Tibial artery (tissue), 4 donors: ENCODE data around the gene ASB2.

ENCODE experiments used
- DNase-seq, 2 donors: peaks; one replicate each; pipeline ENCODE4 v3.0.0-alpha.2; 2019
- H3K27ac ChIP-seq, 2 donors: fragments of 200-600 bp; sonication (generic) in 1 of 2; 1 replicate in 1 of 2; 2 replicates in 1 of 2; pipeline ENCODE4 v1.5.1; 2018 to 2019; ENCODE audit warnings: mild to moderate bottlenecking in 1 of 2
- H3K27me3 ChIP-seq, 2 donors: fragments of 200-600 bp; sonication (generic) in 1 of 2; one replicate each; pipeline versions ENCODE4 v1.5.1 to v1.6.0; 2016 to 2019
- H3K36me3 ChIP-seq, 3 donors: fragments of 200-600 bp; sonication (generic) in 2 of 3; one replicate each; pipeline ENCODE4 v1.5.1; 2016 to 2019; ENCODE audit warnings: mild to moderate bottlenecking in 2 of 3
- H3K4me1 ChIP-seq, 4 donors: fragments of 200-600 bp; sonication (generic) in 2 of 4; 1 replicate in 3 of 4; 2 replicates in 1 of 4; pipeline ENCODE4 v1.5.1; 2016 to 2019
- H3K4me3 ChIP-seq, 2 donors: fragments of 200-600 bp; sonication (generic) in 1 of 2; 1 replicate in 1 of 2; 2 replicates in 1 of 2; pipeline ENCODE4 v1.5.1; 2018 to 2019; ENCODE audit warnings: mild to moderate bottlenecking in 2 of 2
- H3K9me3 ChIP-seq, 3 donors: fragments of 200-600 bp; sonication (generic) in 1 of 3; one replicate each; pipeline ENCODE4 v1.5.1; 2016 to 2019
- intact Hi-C: fragments of 100-400 bp; cut with DNase I; formaldehyde crosslinking; loops from one replicate; pipeline ENCODE4 v1.15.0; 2023; ENCODE audit warnings: low total_unique reads
- TF ChIP-seq, protein P1 (sequence below), 2 experiments: fragments of 200-600 bp in 1 of 2; fragments of 450-650 bp in 1 of 2; IDR thresholded peaks; one replicate each; pipeline ENCODE4 v1.5.1; 2017 to 2019; ENCODE audit warnings: antibody characterized with exemption in 2 of 2, mild to moderate bottlenecking in 1 of 2, moderate library complexity in 1 of 2

The ASB2 gene

GRCh38 chr14:93980456-93981201, 4.3 kb upstream of the ASB2 start:
- Histone ChIP-seq H3K27ac (peak overlapping the region; percentile 89), H3K4me3 (no peak overlapping the region), H3K4me1 (peaks cover 0 to 56% (median 32%) of the 10 kb centered on the region in 4 donors), H3K9me3 (no peaks in the 10 kb centered on the region), H3K27me3 (no peaks in the 10 kb centered on the region), H3K36me3 (no peaks in the 10 kb centered on the region)
- TF ChIP-seq, protein P1, sequence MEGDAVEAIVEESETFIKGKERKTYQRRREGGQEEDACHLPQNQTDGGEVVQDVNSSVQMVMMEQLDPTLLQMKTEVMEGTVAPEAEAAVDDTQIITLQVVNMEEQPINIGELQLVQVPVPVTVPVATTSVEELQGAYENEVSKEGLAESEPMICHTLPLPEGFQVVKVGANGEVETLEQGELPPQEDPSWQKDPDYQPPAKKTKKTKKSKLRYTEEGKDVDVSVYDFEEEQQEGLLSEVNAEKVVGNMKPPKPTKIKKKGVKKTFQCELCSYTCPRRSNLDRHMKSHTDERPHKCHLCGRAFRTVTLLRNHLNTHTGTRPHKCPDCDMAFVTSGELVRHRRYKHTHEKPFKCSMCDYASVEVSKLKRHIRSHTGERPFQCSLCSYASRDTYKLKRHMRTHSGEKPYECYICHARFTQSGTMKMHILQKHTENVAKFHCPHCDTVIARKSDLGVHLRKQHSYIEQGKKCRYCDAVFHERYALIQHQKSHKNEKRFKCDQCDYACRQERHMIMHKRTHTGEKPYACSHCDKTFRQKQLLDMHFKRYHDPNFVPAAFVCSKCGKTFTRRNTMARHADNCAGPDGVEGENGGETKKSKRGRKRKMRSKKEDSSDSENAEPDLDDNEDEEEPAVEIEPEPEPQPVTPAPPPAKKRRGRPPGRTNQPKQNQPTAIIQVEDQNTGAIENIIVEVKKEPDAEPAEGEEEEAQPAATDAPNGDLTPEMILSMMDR (IDR thresholded peaks at IDR 0.05): no peak
- DNase-seq: peak; percentile 70 to 93
- intact Hi-C loops: no loop called here

DNA sequence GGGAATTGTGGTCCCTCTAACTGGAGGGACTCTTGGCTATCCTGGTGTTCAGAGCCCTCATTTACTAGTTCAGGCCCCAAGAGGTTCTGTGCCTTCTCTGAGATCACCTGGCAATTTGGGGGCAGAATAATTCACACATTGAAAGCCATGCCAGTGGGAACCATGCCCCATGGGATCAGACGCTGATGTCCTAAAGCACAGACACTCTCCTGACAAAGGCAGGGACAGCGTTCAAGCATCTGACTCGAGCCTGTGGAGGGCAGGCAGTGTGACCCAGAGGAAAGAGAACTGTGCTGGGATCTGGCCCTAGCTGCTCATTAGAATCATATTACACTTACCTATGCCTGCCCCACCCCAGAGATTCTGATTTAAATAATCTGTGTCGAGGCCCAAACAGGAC, 2.4 kb upstream of the ASB2 start:
- intact Hi-C loops: no loop called here
- H3K4me3 ChIP-seq: no peak overlapping the region
- no peak for DNase-seq
- no peaks in the 10 kb centered on the region for H3K9me3 ChIP-seq
- H3K27me3 ChIP-seq: no peaks in the 10 kb centered on the region
- no peaks in the 10 kb centered on the region for H3K36me3 ChIP-seq
- TF ChIP-seq, protein P1 (IDR thresholded peaks at IDR 0.05): no peak
- peaks cover 0 to 64% (median 31%) of the 10 kb centered on the region in 4 donors for H3K4me1 ChIP-seq
- peak overlapping the region; percentile 89 for H3K27ac ChIP-seq

DNA sequence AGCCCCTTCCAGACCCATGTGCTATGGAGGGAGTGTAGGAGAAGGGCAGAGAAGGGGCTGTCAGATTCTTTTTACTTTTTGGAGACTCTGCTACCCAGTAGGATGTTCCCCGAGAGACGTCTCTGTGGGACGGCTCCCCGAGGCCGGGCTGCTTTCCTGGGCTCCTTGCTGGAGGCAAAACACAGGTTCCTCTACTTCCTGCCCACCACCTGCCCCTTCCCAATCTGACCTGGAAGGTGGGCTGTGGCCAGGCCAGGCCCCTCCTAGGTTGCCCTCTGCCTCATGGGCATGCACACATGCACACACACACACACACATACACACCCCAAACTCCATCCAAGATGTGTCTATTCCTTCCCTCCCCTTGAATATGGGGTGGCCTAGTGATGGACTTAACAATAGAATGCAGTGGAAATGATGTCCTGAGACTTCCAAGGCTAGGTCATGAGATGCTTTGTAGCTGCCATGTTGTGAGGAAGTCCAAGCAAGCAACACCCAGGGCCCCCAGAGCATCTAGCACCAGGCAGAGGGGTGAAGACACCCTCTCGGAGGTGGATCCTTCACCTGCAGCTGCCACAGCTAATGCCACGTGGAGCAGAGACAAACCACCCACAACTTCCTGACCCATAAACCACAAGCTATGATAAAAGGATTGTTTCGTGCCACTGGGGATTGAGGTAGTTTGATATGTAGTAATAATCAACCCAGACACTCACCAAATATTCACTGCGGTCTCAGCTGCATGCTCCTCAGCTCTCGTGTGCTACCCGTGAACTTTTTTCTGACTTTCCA, 1.6 kb upstream of the ASB2 start:
- H3K4me1 ChIP-seq: peaks cover 0 to 71% (median 39%) of the 10 kb centered on the region in 4 donors
- H3K4me3 ChIP-seq: no peak overlapping the region
- intact Hi-C loops: no loop called here
- no peak for DNase-seq
- TF ChIP-seq, protein P1 (IDR thresholded peaks at IDR 0.05): no peak
- H3K36me3 ChIP-seq: no peaks in the 10 kb centered on the region
- H3K9me3 ChIP-seq: no peaks in the 10 kb centered on the region
- peak overlapping the region; percentile 89 for H3K27ac ChIP-seq
- H3K27me3 ChIP-seq: no peaks in the 10 kb centered on the region

DNA sequence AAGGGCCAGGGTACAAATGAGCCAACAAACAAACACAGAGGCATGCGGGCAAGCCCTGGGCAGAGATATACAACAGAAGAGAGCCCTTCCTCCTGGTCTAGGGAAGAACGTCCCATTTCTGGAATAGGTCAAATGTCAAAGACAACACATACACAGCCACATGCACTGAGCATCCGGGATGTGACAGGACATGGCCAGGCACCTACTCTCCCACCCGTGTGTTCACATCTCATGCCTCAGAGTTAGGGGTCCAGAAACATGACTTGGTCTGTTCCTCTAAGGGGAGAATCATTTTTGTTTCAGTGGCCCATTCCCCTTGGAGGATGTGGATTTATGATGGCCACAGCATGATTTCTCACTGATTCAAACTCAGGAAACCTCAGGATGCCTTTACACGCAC, 801 bp upstream of the ASB2 start:
- Histone ChIP-seq H3K9me3 (no peaks in the 10 kb centered on the region), H3K4me3 (peak overlapping the region in 1 of 2 donors; percentile 50), H3K27me3 (no peaks in the 10 kb centered on the region), H3K4me1 (peaks cover 0 to 71% (median 36%) of the 10 kb centered on the region in 4 donors), H3K36me3 (no peaks in the 10 kb centered on the region), H3K27ac (peak overlapping the region; percentile 89)
- TF ChIP-seq, protein P1 (IDR thresholded peaks at IDR 0.05): no peak
- no peak for DNase-seq
- intact Hi-C loops: no loop called here

DNA sequence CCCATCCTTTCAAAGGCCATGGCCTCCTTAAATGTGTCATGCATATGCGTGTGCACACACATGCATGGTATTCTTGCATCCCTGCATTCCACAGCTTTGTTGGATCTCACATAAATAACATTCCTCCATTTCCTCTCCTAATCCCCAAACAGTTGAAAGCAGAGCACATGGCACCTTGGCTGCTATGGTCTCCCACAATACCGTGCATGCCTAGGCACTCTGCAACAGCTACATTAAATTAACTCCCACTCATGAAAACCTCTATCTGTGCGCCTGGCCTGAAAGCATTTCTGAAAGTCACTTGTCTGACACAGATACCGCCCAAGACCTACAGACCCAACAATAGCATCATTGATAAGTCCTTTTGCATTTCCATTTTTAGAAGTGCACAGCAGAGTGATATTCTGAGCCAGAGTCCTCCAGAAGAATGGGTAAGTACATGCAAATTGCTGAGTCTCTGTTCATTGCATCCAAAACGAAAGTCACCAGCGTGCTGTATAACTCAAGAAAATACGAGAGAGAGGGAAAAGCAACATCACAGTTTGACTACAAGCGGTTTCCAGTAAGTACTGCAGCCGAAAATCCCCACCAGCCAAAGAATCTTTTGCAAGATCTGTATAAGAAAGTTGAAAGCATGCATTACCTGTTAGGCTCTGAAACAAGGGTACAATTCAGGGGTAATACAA, 436 bp downstream of the ASB2 start:
- TF ChIP-seq, protein P1 (IDR thresholded peaks at IDR 0.05): peak; percentile 24 to 35
- H3K27me3 ChIP-seq: no peaks in the 10 kb centered on the region
- H3K27ac ChIP-seq: peak overlapping the region; percentile 89
- H3K4me3 ChIP-seq: peak overlapping the region; percentile 50 to 53
- H3K4me1 ChIP-seq: peaks cover 0 to 71% (median 30%) of the 10 kb centered on the region in 4 donors
- intact Hi-C loops: no loop called here
- no peaks in the 10 kb centered on the region for H3K36me3 ChIP-seq
- no peak for DNase-seq
- H3K9me3 ChIP-seq: no peaks in the 10 kb centered on the region
